ENCODE data around the gene SUN1. TPM values are rescaled to one million over a fixed set of nuclear protein-coding genes. Genes with fewer than 3 reads are reported as not detected.
A peak's percentile ranks its signal among the peaks of the same experiment; 100 is the strongest.

SUN1 gene
- total RNA-seq, 1 donor from 2014 or later: 150 TPM

GRCh38 chr7:911791-912480 is 79.7 kb downstream of the SUN1 start:
- DNase-seq (ENCODE audit: low spot score): no peak
- Mint-ChIP-seq H3K27me3 (ENCODE audit: unreplicated experiment) (peaks cover 11% of the 10 kb centered on the region), H3K4me1 (ENCODE audit: unreplicated experiment) (no peaks in the 10 kb centered on the region), H3K4me3 (ENCODE audit: unreplicated experiment) (no peak overlapping the region), H3K36me3 (ENCODE audit: low read depth, unreplicated experiment) (no peaks in the 10 kb centered on the region), H3K9me3 (ENCODE audit: unreplicated experiment) (no peaks in the 10 kb centered on the region), H3K27ac (ENCODE audit: unreplicated experiment) (no peak overlapping the region)
- TF ChIP-seq, protein P1, sequence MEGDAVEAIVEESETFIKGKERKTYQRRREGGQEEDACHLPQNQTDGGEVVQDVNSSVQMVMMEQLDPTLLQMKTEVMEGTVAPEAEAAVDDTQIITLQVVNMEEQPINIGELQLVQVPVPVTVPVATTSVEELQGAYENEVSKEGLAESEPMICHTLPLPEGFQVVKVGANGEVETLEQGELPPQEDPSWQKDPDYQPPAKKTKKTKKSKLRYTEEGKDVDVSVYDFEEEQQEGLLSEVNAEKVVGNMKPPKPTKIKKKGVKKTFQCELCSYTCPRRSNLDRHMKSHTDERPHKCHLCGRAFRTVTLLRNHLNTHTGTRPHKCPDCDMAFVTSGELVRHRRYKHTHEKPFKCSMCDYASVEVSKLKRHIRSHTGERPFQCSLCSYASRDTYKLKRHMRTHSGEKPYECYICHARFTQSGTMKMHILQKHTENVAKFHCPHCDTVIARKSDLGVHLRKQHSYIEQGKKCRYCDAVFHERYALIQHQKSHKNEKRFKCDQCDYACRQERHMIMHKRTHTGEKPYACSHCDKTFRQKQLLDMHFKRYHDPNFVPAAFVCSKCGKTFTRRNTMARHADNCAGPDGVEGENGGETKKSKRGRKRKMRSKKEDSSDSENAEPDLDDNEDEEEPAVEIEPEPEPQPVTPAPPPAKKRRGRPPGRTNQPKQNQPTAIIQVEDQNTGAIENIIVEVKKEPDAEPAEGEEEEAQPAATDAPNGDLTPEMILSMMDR (IDR thresholded peaks at IDR 0.05; ENCODE audit: unreplicated experiment): no peak

DNA sequence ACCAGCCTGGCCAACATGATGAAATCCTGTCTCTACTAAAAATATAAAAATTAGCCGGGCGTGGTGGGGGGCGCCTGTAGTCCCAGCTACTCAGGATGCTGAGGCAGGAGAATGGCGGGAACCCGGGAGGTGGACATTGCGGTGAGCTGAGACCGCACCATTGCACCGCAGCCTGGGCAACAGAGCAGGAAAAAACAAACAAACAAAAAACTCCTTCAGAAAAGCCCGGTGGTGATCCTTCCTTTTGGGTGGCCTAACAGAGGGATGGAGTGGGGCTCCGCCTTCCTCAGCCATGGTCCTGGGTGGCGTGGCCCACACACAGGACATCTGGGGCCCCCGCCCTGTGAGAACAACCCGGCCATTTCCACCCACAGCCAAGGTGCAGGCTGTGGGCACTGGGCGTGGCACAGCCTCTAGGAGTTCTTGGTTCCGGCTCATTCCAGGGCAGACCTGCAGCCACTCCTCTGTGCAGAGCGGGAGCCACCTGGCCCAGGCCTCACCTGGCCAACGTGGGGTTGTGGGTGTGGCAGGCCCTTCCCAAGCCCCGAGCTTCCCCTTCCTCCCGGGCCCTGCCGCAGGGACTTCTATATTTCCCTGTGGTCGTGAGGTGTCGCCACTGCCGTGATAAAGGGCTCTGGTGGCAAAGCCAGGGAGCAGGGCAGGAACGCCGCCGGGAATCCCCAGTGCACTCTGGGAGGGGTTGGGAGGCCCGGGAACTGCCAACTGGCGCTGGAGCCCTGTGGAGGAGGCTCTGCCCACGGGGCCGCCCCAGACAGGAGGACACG is 81.7 kb downstream of the SUN1 start:
- H3K4me3 Mint-ChIP-seq (ENCODE audit: unreplicated experiment): no peak overlapping the region
- DNase-seq (ENCODE audit: low spot score): no peak
- H3K36me3 Mint-ChIP-seq (ENCODE audit: low read depth, unreplicated experiment): no peaks in the 10 kb centered on the region
- peak overlapping the region; percentile 48 for H3K27ac Mint-ChIP-seq (ENCODE audit: unreplicated experiment)
- H3K9me3 Mint-ChIP-seq (ENCODE audit: unreplicated experiment): no peaks in the 10 kb centered on the region
- no peaks in the 10 kb centered on the region for H3K4me1 Mint-ChIP-seq (ENCODE audit: unreplicated experiment)
- H3K27me3 Mint-ChIP-seq (ENCODE audit: unreplicated experiment): peaks cover 10% of the 10 kb centered on the region
- TF ChIP-seq, protein P1 (IDR thresholded peaks at IDR 0.05; ENCODE audit: unreplicated experiment): no peak

GRCh38 chr7:914521-915194 is 82.4 kb downstream of the SUN1 start:
- Mint-ChIP-seq H3K4me3 (ENCODE audit: unreplicated experiment) (no peak overlapping the region), H3K27me3 (ENCODE audit: unreplicated experiment) (peaks cover 11% of the 10 kb centered on the region), H3K9me3 (ENCODE audit: unreplicated experiment) (no peaks in the 10 kb centered on the region), H3K36me3 (ENCODE audit: low read depth, unreplicated experiment) (no peaks in the 10 kb centered on the region), H3K4me1 (ENCODE audit: unreplicated experiment) (no peaks in the 10 kb centered on the region), H3K27ac (ENCODE audit: unreplicated experiment) (no peak overlapping the region)
- TF ChIP-seq, protein P1 (IDR thresholded peaks at IDR 0.05; ENCODE audit: unreplicated experiment): no peak
- no peak for DNase-seq (ENCODE audit: low spot score)

DNA sequence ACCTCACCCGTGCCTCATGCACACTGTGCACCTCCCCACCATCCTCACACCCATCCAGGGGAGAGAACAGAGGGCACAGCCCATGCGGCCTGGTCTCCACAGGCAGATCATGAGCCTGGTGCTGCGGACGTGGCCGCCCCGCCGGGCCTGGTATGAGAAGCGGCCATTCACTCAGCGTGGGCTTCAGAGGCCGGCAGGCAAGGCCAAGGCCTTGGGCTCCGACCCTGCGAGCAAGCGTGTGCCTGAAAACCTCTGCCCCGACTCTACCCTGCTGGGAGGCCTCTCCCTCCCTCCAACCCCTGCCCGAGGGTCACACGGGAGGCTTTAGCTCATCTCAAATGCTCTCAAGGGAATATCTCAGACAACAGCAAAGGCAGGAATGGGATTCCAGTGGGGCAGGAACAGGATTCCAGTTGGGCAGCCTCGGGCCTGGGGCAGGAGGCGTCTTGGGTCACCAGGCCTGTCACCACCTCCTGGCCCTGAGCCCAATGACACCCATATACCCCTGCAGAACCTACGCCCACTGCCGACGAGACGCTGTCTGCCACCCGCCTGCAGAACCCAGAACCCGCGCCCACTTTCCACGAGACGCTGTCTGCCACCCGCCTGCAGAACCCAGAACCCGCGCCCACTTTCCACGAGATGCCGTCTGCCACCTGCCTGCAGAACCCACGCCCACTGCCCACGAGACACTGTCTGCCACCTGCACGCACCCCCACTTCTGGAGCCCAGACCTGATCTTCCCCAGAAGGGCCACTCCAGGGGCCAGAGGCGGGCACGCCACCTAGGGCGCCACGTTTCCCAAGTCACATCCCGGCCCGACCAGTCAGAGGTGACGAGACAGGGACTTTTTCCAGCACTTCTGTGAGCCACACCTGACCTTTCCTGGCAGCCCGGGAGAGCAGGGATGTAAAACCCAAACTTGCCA is 83.3 kb downstream of the SUN1 start:
- Mint-ChIP-seq H3K4me3 (ENCODE audit: unreplicated experiment) (no peak overlapping the region), H3K4me1 (ENCODE audit: unreplicated experiment) (no peaks in the 10 kb centered on the region), H3K27me3 (ENCODE audit: unreplicated experiment) (peaks cover 11% of the 10 kb centered on the region), H3K27ac (ENCODE audit: unreplicated experiment) (no peak overlapping the region), H3K9me3 (ENCODE audit: unreplicated experiment) (no peaks in the 10 kb centered on the region), H3K36me3 (ENCODE audit: low read depth, unreplicated experiment) (no peaks in the 10 kb centered on the region)
- DNase-seq (ENCODE audit: low spot score): no peak
- TF ChIP-seq, protein P1 (IDR thresholded peaks at IDR 0.05; ENCODE audit: unreplicated experiment): no peak

Measured in endothelial cell (in vitro differentiated cells).